SIG-M5 treated with dmso at 0.1 percent for 504 hours (cell line): ENCODE results near the gene NT5C3A.
"Not testable (repeated sequence)": the region's sequence is repeated elsewhere in the genome, so short reads cannot be mapped to it uniquely, and the experiment has no call there.

ENCODE experiments used
- DNase-seq: peaks from one replicate; lab custom pipeline; 2025; ENCODE audit not compliant: unreplicated experiment; lab: John Stamatoyannopoulos, UW

The NT5C3A gene

DNA sequence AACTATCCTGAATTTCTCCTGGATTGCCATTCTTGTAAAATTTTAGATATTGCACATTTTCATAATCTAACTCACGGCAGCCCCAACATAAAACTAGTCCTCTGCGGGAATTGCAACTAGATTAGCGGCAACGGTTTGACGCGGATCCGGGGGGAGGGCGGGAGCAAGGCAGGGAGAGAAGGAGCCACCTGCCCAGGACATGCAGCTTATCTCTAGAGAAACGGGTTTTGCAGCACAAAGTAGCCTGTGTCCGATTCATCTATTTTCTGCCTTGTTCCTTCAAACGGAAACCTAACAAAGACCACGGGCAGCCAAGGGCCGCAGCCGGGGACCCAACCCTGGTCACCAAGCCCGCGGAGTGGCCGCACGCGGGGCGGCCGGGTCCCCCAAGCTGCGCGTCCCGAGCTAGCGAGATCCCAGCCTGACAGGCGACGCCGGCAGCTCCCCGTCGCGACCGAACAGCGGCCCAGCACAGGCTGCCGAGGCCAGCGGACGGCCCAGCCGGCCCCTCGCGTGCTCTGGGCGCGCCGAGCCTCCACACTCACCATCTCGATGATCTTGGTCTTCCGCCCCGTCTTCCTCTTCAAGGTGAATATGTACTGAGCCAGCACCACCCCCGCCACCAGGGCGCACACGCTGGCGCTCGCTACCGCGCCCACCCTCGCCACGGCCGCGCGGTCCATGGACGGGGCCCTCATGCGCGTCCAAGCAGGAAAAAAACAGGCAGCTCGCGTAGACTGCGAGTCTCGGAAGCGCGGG lies at the start of gene NT5C3A:
Gene NT5C3A, minus strand, starts transcription at position 754 of the 759 bp plus-strand sequence. Its CDS starts 71 bp downstream, at position 683.
- DNase-seq, result peak; percentile 38

DNA sequence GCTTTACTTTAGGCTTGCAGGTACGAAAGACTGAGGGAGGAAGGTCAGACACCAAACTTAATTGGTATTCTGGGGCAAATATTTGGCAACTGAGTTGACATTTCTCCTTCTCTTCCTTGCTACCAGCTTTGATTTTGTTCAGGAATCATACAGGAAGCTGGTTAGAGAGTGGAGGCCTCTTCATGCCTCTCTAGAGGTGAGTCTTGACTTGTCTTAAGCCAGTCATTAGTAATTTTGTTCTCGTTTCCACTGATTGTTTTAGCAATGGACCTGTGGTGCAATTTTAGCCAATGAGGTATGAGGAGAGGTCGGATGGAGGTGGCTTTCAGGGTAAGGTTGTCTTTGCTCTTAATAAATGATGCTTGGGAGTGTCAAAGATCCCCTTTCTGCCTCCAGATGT lies 49.0 kb upstream of the NT5C3A start:
- no peak for DNase-seq

DNA sequence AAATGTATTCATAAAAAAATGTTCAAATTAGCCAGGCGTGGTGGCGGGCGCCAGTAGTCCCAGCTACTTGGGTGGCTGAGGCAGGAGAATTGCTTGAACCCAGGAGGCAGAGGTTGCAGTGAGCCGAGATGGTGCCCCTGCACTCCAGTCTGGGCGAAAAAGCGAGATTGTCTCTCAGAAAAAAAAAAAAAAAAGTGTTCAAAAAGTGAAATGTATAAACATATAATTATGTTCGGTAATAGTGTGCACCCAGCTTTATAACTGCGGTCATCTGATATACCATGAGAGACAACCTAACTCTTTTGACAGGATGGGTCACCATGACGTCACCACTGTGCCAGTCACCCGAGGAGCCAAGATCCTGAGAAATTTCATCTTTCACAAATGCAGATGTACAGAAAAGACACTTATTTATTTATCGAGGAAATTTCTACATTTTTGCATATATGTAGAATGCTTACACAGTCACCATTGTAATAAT lies 47.2 kb upstream of the NT5C3A start:
- peak; percentile 20 for DNase-seq

DNA sequence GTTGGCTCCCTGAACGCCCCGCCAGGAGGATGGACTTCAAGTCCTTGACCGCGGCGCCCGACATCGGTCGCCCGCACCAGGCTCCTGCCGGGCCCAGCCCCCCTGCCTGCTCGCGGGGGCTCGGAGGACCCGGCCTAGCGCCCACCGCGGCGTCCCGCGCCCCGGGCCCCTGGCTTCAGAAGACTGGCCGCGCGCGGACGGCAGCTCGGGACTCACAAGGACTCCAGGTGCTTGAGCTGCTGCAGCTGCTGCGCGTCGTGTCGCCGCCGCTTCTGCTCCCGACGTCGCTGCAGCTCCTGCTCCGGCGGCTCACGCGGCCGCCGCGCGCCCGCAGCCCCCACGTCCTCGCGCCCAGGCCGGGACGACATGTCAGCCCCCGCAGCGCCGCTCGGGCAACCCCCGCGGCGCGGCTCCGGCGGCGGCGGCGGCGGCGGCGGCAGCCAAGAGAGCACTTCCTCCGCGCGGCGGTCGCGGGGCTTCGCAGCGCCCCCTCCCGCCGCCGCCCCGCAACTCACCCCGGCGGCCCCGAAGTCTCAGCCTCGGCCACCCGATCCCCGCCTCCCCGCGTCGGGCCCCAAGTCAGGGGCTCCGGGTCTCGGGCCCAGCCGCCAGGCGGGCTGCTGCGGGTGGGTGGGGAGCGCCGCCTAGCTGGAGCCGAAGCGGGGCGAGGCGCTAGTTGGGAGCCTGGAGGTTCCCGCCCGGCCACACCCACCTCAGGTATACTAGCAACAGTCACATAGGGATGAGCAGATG lies 46.6 kb upstream of the NT5C3A start, which contains the start of gene RP9:
Gene RP9, minus strand, starts transcription at position 400 of the 753 bp plus-strand sequence. Its CDS starts 32 bp downstream, at position 368.
- DNase-seq, result peak; percentile 78

DNA sequence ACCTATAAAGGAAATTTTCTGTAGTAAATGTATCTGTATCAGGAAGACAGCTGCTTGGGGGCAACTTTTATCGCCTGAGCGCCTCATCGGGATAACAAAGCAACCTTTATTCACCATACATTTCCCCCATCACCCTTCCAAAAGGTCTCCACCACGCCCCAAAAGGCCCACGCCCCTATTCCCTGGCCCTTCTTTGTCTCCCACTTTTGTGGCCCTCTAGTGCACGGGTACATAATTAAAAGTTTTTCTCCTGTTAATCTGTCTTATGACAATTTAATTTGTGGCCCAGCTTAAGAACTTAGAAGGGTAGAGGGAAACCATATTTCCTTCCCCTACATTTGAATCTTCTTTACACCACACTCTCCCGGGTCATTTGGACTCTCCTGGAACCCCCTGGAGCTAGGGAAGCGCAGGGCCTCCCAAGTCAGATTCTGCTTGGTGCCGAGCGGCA lies 46.0 kb upstream of the NT5C3A start:
- DNase-seq, result peak; percentile 57

DNA sequence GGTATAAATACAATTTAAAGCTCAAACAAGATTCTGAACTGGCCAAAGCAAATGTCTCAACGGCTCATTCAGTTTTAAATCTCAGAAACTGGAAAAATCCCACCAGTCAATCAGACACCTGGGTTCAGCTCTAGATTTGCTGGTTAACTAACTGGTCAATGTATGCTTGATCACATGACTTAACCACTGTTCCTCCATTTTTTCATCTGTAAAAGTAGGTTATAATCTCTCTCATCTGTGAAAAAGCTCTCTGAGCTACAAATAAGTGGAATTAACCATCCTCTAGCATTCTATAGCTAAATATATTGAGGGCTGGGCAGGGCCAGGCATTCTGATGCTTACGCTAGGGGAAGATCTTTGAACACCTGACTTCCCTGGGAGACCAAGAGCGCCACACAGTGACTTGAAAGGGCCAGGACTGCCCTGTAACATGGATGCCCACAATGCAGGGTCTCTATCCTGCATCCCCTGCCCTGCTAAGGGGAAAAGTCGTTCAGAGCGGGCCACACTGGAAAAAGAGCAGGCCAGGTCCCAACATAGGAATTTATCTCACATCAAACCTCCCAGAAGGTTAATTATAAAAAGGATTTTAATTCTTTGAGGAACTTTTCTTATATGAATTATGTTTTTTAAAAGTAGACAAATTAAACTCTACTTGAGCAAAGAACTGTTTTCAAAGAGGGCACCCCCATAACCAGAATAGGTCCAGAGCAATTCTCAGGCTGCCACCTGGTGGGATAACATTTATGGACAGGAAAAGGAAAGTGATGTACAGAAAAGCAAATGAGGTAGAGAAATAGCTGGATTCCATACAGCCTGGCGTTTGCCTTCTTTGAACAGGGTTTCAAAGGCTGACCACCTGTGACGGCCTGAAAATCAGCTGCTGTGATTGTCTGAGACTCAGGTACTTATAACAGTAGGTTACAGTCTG lies 44.8 kb upstream of the NT5C3A start:
- peak; percentile 41 for DNase-seq

DNA sequence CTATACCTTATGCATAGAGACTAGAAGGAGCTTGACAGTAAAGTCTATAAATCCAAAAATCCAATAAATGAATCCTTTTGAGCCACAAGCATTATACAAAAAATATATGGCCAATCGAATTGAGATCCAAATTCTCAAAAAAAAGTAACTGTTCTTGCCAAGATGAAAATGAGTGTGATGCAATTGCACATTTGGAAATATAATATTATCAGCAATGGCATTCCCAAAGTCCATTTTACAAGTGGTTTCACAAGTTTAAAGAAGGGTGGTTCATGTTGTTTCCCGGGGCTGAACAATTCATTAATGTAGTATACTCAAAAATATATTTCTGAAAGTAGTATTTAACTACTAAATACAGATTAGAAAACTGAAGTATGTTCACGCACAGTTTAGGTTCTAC lies 39.3 kb upstream of the NT5C3A start:
- no peak for DNase-seq

DNA sequence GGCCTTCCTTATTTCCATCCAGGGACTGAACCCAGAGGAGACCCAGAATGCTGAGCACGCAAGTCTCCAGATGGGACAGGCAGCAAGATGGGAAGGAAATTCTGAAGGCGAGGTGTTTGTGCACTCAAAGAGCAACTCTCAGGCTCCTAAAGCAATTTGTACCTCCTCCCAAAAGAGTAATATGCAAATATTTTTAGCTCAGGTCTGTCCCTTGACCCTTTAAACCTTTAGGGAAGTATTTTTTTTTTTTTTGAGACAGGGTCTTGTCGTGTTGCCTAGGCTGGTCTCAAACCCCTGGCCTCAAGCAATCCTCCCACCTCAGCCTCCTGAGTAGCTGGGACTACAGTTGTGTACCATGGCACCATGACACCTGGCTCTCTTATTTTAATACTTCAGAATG lies 38.2 kb upstream of the NT5C3A start:
- DNase-seq, result no peak

DNA sequence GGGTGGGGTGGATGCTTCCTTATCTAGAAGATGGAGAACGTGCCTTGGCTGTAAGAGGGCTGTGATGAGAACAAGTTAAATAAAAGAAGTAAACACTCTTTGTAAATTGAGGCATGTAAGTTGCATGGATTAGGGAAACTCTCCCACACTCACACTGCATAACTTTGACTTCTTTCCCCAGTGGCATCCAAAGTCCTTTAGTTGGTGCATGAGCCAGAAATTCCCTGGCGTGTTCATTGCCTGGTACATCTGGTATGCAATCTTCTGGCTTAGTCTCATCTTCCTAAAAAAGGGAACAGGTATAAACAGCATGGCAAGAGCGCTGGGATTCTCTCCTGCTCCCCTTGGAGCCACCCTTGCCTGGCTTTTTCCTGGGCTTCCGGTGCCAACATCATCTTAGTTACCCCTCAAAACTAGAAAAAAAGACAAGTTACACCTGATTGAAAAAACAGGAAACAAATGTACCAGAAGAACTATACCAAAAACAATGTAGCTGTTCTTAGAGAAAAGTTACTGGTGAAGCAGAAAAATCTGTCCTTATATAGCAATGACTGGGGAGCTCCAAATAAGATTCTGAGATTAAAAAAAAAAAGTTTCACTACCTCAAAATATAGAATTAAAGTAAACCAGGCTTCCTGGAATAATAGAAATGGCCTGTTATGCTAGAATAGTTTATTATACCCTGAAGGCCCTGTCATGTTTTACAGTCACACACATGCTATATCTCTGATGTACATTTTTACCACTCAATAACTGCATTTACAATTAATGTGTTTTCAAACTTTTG lies 36.8 kb upstream of the NT5C3A start:
- no peak for DNase-seq

DNA sequence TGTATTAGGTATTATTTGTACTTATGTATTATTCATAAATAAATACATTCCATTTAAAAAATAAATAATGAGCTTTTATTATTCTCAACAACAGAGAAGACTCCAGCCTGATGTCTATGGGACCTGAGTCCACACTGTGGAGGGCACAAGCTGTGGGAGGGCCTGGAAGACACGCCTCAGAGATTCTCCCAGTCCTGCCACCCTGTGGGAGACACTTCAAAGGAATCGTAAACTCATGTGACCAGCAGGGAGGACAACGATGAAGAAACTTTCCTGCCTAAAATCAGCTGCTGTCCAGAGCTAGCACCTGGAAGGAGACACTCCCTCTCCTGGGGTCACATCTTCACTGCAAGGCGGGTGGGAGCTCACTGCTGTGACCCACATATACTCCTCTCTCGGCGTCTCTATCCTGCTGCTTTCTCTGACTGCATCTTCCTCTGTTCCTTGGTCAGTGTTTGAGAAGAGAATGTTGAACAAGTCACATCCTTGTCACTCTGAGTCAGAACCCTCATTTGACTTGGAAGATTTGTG lies 32.2 kb upstream of the NT5C3A start:
- DNase-seq, result not testable (repeated sequence)

DNA sequence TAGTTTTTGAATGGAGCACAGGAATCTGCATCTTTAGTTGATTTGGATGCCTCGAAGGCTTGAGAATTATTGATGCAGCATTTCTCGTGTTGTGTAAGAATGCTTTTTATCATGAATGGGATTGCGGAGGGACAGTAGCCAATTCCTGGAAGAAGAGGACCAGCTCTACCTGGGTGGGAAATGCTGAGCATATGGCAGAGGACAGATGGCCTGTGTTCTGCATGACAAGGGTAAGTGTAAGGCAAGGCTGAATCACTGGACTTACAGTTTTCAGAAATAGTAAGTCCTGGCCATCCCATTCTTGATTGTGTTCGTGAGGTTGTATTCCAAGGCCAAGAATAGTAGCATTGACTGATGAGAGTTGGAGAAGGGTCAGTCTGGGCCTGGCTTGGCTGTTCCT lies 30.7 kb upstream of the NT5C3A start:
- DNase-seq, result no peak

DNA sequence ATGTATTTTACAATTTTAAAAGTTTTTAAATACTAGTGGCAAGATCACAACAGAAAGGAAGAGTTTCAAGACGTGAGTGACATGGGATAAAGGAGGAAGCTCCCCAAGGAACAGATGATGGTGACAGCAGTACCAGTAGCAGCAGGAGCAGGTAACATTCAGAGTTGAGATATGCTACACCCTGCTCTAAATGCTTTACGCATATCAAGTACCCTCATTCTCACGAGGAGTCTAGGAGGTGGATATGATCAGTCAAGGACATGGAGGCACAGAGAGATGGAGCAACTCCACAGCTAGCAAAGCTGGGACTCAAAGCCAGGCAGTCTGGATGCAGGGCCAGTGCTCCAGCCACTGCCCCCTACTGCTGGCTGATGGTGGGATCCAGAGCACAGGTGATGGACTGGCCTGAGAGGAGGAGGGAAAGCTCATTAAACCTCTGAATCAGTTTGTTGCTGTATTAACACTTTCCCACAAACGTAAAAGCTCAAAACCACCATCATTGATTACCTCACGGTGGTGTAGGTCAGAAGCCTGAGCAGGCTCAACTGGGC lies 29.1 kb upstream of the NT5C3A start:
- DNase-seq, result no peak

DNA sequence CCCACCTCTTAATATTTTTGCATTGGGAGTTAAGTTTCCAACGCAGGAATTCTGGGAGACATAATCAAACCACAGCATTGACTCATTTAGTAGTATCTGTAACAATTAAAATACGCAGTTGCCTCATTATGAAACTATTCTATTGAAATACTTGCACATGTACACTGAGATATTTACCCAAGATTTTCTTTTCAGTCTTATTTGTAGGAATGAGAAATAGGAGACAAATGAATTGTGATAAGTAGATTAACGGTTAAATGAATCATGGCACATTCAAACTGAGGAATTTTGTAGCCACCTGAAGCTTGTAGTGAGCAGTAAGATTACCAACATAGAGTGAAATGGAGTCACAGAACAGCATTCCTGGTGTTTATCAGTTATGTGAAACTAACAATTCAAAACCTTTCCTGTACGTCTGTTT lies 28.5 kb upstream of the NT5C3A start:
- DNase-seq, result no peak

DNA sequence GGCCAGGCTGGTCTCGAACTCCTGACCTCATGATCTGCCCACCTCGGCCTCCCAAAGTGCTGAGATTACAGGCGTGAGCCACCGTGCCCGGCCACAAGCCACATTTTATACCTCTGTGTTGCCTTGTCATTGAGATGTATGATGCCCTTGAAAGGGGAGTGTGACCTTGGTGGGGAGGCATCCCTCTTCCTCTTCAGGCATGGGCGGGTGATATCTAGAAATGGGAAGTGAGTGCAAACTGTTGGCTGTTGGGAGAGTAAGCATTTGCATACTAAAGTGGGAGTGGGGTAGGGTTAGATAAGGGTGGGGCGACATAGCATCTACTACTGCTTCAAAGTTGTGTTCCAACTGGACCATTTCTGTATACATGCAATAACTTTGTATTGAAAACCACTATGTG lies 26.6 kb upstream of the NT5C3A start:
- DNase-seq, result peak; percentile 10

DNA sequence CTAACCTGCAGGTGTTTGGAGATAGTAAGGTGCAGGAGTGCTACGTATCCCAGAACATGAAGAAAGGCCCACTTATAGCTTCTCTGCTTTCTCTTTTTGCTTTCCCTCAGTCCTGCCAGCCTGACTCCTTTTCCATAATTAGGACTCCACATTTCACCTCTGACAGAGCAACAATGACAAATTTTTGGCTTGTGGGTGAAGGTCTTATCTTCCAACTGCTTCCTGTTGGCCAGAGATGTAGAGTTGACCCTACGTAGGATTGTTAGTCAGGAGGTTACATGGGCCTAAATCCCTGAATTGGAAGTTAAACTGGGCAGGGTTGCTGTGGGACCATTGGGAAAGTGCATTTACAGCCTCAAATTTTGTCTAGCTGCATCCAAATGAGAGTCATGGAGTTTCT lies 25.3 kb upstream of the NT5C3A start:
- DNase-seq, result no peak

DNA sequence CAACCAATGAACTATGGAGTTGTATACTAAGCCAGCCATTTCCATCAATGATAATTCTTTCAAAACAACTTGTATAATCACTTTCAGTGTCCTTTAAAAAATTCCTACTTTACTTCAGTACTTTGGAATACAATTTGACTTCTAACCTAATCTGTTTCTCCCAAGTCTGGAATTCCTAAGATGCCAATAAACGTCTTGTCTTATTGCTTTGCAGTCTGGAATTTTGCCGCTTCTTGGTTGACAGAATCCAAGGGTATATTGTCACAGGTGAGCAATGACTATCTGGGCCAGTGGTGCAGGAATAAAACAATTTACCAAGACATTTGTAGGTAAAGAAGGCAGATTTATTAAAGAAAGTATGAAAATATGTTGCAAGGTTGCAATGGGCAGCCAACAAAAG lies 24.8 kb upstream of the NT5C3A start:
- DNase-seq, result no peak

DNA sequence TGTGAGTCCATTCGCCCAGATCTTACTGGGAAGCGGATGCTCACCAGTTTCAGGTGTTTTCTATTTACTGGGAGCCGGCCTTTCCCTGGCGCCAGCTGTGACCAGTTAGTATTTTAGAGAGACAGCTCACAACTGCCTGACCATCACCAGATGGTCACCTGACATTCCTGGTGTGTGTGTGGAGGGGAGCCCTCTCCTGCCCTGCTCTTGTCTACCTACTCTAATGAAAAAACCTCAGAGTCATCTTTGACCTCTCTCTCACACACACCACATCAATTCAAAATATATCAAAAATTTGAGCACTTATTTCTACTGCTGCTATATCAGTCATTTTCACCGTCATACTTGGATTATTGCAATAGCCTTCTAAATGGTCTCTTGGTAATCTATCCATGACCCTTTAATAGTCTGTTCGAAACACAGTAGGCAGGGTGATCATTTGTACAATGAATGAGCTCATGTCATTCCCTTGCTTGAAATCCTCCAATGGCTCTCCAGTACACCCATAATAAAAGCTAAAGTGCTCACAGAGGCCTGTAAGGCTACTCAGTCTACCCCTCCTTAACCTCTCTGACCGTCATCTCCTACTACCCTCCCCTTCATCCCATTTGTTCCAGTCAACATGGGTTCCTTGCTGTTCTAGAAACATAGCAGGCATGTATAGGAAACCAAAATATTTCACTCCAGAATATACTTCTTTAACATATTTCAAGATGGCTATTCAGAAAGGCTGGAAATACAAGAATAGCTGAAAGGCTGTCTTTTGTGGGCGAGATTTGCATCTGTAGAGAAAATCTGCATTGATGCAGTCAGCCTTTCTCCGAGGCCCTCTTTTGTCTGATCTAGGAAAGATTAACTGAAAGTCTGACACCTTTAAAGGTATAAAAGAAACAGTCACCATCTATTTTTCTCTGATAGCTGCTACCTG lies 17.5 kb upstream of the NT5C3A start:
- DNase-seq, result no peak

DNA sequence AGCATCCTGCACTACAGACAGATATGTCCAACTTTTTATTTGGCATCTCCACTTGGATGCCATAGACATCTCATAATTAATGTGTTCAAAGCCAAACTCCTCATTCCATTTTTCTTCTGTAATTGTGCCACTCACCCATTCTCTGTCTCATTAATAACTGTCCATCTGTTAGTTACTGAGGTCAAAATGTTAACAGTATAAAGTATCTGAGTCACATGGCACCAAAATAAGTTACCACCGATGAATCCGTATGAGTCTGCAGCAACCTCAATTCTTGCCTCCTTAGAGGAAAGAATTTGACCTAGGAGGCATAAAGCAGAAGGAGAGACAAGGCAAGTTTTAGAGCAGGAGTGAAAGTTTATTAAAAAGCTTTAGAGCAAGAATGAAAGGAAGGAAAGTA lies 16.5 kb upstream of the NT5C3A start:
- no peak for DNase-seq

DNA sequence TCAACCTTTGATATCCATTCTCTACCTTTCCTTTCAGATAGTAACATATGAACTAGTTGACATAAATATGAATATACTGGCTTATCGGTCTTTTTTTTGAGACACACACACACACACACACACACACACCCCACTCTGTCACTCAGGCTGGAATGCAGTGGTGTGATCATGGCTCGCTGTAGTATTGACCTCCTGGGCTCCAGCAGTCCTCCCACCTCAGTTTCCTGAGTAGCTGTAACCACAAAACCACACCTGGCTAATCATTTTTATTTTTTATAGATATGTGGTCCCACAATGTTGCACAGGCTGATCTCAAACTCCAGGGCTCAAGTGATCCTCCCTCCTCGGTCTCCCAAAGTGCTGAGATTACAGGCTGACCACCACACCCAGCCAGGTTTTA lies 14.2 kb upstream of the NT5C3A start:
- DNase-seq, result no peak
